Tibial artery (tissue), 4 donors: ENCODE measurements around the gene KRAS.

ENCODE experiments used
- DNase-seq, 2 donors: peaks; one replicate each; pipeline ENCODE4 v3.0.0-alpha.2; 2019
- H3K27ac ChIP-seq, 2 donors: fragments of 200-600 bp; sonication (generic) in 1 of 2; 1 replicate in 1 of 2; 2 replicates in 1 of 2; pipeline ENCODE4 v1.5.1; 2018 to 2019; ENCODE audit warnings: mild to moderate bottlenecking in 1 of 2
- H3K27me3 ChIP-seq, 2 donors: fragments of 200-600 bp; sonication (generic) in 1 of 2; one replicate each; pipeline versions ENCODE4 v1.5.1 to v1.6.0; 2016 to 2019
- H3K36me3 ChIP-seq, 3 donors: fragments of 200-600 bp; sonication (generic) in 2 of 3; one replicate each; pipeline ENCODE4 v1.5.1; 2016 to 2019; ENCODE audit warnings: mild to moderate bottlenecking in 2 of 3
- H3K4me1 ChIP-seq, 4 donors: fragments of 200-600 bp; sonication (generic) in 2 of 4; 1 replicate in 3 of 4; 2 replicates in 1 of 4; pipeline ENCODE4 v1.5.1; 2016 to 2019
- H3K4me3 ChIP-seq, 2 donors: fragments of 200-600 bp; sonication (generic) in 1 of 2; 1 replicate in 1 of 2; 2 replicates in 1 of 2; pipeline ENCODE4 v1.5.1; 2018 to 2019; ENCODE audit warnings: mild to moderate bottlenecking in 2 of 2
- H3K9me3 ChIP-seq, 3 donors: fragments of 200-600 bp; sonication (generic) in 1 of 3; one replicate each; pipeline ENCODE4 v1.5.1; 2016 to 2019
- CTCF ChIP-seq, 2 experiments: fragments of 200-600 bp in 1 of 2; fragments of 450-650 bp in 1 of 2; IDR thresholded peaks; one replicate each; pipeline ENCODE4 v1.5.1; 2017 to 2019; ENCODE audit warnings: antibody characterized with exemption in 2 of 2, mild to moderate bottlenecking in 1 of 2, moderate library complexity in 1 of 2
- intact Hi-C: fragments of 100-400 bp; cut with DNase I; formaldehyde crosslinking; loops from one replicate; pipeline ENCODE4 v1.15.0; 2023; ENCODE audit warnings: low total_unique reads

The KRAS gene

GRCh38 chr12:25263594-25263993 lies 12.9 kb upstream of the KRAS start:
- Histone ChIP-seq H3K27ac (no peak overlapping the region), H3K4me1 (peaks cover 0 to 9% (median 3%) of the 10 kb centered on the region in 4 donors), H3K36me3 (no peaks in the 10 kb centered on the region), H3K9me3 (no peaks in the 10 kb centered on the region), H3K27me3 (no peaks in the 10 kb centered on the region), H3K4me3 (no peak overlapping the region)
- no peak for DNase-seq
- intact Hi-C loops = no loop called here
- no peak for TF ChIP-seq CTCF (IDR thresholded peaks at IDR 0.05)

DNA sequence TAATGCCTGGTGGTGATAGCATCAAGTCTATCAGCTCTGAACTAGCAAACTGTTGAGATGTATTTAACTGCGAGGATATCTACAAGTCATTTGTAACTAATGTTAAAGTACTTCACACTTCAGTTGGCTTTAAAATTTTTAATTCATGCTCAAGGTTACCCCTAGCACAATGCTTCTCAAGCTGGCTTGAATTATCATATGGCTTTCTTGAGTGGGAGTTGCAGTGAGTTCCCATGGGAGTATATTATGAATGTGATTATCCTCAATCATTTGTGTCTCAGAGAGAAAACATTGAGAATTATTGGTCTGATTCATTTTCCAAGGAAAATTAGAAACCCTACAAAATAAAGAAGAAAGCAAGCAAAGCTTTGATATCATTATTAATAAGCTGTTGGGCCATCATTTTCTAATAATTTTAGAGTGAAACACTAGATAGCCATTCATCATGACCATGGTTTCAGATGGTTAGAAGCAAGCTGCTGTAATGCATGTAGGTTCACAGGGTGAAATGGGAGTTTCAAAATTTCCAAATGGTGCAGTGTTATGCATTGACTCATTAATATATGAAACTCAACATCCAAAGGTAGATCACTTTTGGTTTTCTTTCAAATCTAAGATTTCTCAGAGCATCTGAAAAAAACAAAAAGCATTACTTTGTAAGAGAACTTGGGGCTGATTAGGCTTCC lies 11.8 kb upstream of the KRAS start:
- intact Hi-C loops = no loop called here
- peaks cover 0 to 9% (median 3%) of the 10 kb centered on the region in 4 donors for H3K4me1 ChIP-seq
- no peak for TF ChIP-seq CTCF (IDR thresholded peaks at IDR 0.05)

GRCh38 chr12:25257590-25258324 lies 7.0 kb upstream of the KRAS start:
- Histone ChIP-seq H3K27ac (no peak overlapping the region), H3K27me3 (no peaks in the 10 kb centered on the region), H3K4me1 (no peaks in the 10 kb centered on the region), H3K4me3 (no peak overlapping the region), H3K9me3 (no peaks in the 10 kb centered on the region), H3K36me3 (no peaks in the 10 kb centered on the region)
- no peak for TF ChIP-seq CTCF (IDR thresholded peaks at IDR 0.05)
- DNase-seq = no peak
- intact Hi-C loops = no loop called here

More for the DNA sequence above, 11.8 kb upstream of the KRAS start:
- no peaks in the 10 kb centered on the region for H3K27me3 ChIP-seq
- no peak overlapping the region for H3K4me3 ChIP-seq
- no peaks in the 10 kb centered on the region for H3K36me3 ChIP-seq
- no peak for DNase-seq
- no peak overlapping the region for H3K27ac ChIP-seq
- H3K9me3 ChIP-seq = no peaks in the 10 kb centered on the region

DNA sequence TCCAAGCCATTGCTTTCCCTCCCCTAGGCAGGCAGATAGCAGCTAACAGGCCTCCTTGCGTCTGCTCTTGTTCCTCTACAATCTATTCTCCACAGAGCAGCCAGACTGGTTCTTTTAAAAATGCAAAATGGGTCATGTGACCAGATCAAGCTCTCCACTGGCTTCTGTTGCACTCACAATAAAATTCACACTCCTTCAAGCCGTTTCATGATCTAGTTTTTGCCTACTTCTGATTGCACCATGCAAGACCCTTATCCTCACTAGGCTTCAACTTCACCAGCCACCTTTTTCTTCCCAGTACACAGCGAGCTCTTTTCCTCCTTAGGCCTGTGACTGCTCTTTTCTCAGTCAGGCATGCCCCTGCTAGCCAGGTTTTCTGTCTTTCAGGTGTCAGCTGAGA lies 6.1 kb upstream of the KRAS start:
- no peaks in the 10 kb centered on the region for H3K36me3 ChIP-seq
- no peak for DNase-seq
- intact Hi-C loops = no loop called here
- H3K4me1 ChIP-seq = no peaks in the 10 kb centered on the region
- H3K27me3 ChIP-seq = no peaks in the 10 kb centered on the region
- no peaks in the 10 kb centered on the region for H3K9me3 ChIP-seq
- TF ChIP-seq CTCF (IDR thresholded peaks at IDR 0.05) = no peak
- H3K4me3 ChIP-seq = no peak overlapping the region
- no peak overlapping the region for H3K27ac ChIP-seq

DNA sequence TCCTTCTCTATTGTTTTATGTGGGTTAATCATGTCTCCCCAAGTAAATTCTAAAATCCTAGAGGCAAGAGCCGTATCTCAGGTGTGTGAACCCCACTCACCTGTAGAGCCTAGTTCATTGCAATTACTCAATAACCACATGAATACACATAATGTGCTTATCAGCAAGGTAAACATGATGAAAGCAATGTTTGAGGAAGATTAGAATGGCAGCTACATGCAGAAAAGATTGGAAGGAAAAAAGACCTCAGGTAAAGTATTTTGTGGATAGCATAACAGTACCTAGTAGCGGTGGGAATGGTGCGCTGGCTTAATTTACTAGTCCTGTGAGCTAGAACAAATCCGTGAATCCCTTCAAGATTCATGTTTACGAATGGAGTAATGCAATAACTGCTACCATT lies 5.3 kb upstream of the KRAS start:
- intact Hi-C loops = no loop called here
- Histone ChIP-seq H3K27me3 (no peaks in the 10 kb centered on the region), H3K9me3 (no peaks in the 10 kb centered on the region), H3K36me3 (no peaks in the 10 kb centered on the region), H3K4me3 (no peak overlapping the region), H3K27ac (no peak overlapping the region), H3K4me1 (no peaks in the 10 kb centered on the region)
- DNase-seq = no peak
- TF ChIP-seq CTCF (IDR thresholded peaks at IDR 0.05) = no peak
